Stimulated activated CD8-positive, alpha-beta memory T cell treated with anti-CD3 and anti-CD28 coated beads, Interleukin-7, amount 100 ng/mL, for 48 hours (primary cell): ENCODE measurements around the gene CFAP58.

Source experiments
- DNase-seq, 2 donors: peaks; one replicate each; pipeline ENCODE4 v3.0.0-alpha.2; 2020; ENCODE audit warnings: low read depth in 1 of 2; ENCODE audit errors: extremely low read depth in 1 of 2

CFAP58 gene

DNA sequence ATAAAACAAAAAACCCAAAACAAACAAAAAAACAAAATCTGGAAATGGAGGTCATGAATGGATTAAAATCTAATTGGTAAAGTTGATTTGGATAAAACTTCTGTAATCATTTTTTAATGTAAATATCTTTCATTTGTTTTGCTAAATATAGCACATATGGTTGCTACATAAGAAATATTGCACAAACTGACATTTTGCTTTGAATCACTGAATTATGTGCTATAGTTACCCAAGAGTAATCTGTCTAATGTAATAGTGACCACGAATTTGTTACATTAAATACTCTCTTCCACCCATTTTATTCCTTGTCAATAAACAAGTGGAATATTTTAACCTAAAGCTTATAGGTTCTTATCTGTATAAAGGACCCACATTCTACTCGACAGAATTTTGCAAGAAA, 6.2 kb downstream of the CFAP58 start:
- DNase-seq: no peak

GRCh38 chr10:104367904-104368303, 14.3 kb downstream of the CFAP58 start:
- DNase-seq: no peak

- no peak for DNase-seq
Measured at GRCh38 chr10:104368381-104368780, 14.7 kb downstream of the CFAP58 start.

GRCh38 chr10:104371753-104372152, 18.1 kb downstream of the CFAP58 start:
- DNase-seq: no peak

- DNase-seq: no peak
Measured at GRCh38 chr10:104374591-104374990, 21.0 kb downstream of the CFAP58 start.

- DNase-seq: no peak
Measured at GRCh38 chr10:104376784-104377300, 23.2 kb downstream of the CFAP58 start.

DNA sequence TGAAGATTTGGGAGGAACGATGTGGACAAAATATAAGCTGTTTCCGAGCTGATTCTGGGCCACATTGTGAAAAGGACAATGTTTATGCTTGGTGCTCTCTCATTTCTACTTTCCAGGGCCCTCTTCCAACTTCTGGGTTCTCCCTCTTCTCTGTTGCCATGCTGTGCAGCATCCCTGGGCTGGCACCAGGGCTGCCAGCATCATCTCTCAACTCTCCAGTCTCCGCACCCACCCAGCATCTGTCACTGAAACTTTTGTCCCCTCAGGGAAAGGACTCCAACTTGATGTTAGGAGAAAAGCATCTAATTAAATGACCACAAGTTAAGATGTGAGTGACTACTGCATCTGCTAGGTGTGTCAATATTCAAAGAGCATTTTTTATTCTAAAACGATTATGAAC, 26.7 kb downstream of the CFAP58 start:
- no peak for DNase-seq

DNA sequence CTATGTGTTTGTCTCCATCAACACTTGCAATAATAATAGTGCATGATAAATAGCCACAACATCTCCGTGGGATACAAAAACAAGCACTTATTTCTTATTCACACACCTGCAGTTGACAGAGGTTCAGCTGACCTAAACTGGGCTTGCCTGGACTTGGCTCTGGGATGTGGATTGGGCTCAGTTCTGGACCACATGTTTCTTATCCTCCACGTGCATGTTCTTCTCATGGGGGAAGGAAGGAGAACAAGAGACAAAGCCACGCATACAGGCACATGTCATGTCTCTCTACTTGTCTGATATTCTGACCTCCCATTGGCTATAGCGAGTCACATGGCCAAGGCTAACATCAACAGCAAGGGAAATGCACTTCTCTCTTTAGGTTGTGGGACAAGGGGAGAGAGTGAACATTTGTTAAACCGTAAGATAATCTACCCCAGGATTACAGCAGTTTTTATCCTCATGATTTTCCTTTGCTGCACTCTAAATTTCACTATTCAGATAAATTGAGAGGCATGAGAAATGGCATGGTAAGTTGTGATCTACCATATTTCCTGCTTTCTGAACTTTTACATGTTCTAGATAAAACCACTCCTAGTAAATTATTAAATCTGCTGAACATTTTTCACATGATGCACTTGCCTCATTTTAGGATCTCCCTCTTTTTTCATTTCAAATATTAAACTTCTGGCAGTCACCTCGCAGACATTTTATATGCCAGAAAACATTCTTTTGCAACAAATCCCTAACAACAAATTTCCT, 33.7 kb downstream of the CFAP58 start:
- DNase-seq: no peak

GRCh38 chr10:104388830-104389229, 35.2 kb downstream of the CFAP58 start:
- no peak for DNase-seq

DNA sequence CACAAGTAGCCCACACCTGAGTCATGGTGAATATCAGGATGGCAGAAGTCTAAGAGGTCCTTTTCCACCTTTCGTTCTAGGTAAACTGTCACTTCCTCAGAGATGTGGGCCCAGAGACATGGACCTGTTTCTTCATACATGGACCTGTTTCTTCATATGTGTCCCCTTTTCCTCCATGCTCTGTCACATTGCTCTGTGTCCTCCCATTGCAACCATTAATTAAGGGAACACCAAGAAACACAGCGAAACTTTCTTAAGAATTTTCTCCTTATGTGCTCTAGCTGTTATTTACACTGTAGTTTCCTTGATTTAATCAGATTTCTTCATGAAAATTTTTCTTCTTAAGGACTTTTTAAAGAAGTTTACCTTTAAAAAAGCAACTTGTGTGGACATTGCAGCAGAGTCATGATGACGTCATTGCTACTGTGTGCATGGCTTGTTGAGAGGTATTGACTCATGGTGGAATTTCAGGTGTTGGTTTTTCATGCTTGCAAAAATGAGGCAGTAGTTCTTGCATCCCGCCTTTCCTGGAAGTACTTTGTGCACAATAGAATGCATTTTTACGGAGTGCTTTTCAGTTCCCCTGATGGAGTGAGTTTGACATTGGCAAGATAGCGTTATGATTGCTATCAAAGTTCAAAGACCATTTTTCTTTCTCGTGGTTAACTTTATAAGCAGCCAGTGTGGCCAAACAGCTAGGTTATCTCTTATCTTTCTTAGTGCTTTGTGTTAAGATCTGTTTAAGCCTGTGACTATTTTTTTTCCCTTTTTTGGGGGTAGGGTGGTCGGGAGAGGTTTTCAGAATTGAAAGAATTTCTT, 37.7 kb downstream of the CFAP58 start:
- no peak for DNase-seq

DNA sequence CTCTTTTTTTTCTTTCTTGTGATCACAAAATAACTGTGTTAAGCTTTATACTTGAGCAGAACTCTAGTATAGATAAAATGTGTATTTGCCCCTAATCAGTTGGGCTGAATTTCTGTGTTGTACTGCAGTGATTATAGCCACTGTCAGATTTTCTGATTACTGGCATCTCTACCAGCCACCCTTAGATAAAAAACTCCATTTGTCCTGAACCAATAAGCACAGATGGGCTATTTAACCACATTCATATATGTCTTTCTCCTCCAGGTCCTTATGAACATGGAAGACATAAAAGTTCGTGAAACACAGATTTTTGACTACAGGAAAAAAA, 38.3 kb downstream of the CFAP58 start:
- no peak for DNase-seq

DNA sequence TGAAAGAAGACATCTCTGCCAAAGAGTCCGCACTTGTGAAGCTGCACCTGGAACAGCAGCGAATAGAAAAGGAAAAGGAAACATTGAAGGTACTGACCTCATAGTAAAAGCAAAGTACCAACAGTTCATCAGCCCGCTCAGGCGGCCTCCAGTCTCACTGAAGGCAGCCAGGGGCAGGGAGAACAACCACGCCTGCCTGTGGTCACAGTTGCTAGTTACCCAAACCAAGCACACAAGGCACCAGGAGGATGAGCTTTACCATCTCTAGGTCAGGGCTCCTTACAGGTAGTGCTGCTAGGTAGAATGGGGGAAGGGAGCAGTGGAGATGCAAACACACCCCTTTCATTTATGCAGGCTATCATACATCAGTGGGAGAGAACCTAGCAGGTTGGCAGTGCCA, 39.8 kb downstream of the CFAP58 start:
- no peak for DNase-seq

DNA sequence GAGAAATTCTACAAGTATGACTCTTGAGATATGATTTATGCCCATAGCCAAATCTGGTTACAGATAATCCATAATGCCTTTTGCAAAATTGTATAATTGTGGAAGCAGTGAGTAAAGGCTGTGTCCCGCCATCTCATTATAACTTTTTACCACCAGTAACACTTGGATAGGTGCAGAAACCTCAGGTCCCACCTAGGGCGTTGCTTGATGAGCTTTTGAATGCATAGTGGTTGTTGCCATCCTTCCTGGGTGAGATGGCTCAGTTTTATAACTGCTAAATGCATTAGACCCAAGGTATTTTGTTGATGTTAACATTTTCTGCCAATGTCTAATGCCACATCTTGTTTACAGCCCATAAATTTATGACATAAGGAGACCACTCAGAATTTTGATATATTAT, 42.9 kb downstream of the CFAP58 start:
- DNase-seq: no peak

DNA sequence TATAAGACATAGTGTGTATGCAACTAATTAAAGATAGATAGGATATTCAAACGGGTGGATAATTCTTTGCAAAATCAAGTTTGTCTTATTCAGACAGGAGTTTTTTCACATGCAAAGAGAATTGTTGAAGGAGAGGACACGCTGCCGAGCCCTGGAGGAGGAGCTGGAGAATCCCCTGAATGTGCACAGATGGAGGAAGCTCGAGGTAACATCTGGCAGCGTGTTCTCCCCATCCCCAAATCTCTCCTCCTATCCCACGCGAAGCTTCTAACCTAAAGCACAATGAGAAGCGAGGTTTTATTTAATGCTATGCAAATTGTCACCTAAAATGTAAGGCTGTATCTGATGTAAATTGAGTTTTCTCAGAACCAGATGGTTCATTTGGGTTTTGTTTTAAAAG, 50.0 kb downstream of the CFAP58 start:
- no peak for DNase-seq

GRCh38 chr10:104406715-104407650, 53.4 kb downstream of the CFAP58 start:
- DNase-seq: no peak

GRCh38 chr10:104413528-104413927, 59.9 kb downstream of the CFAP58 start:
- DNase-seq: no peak

- DNase-seq: no peak
Measured at GRCh38 chr10:104415526-104416165, 62.0 kb downstream of the CFAP58 start.

DNA sequence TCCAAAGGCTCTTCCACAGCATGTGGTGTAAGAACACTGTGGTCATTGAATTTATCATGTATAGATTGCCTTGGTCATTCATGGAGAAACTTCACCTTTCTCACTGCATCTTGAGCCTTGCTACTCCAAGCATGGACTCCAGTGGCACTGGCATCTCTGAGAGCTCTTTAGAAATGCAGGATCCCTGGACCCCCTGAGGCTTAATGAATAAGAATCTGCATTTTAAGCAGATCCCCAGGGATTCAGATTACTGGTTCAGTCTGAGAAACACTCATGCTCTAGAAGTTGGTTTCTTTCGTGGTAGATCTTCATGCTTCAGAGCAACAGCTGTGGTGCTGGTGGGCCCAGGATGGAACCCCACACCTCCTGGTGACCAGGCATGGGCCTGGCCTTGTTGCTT, 63.2 kb downstream of the CFAP58 start:
- no peak for DNase-seq

DNA sequence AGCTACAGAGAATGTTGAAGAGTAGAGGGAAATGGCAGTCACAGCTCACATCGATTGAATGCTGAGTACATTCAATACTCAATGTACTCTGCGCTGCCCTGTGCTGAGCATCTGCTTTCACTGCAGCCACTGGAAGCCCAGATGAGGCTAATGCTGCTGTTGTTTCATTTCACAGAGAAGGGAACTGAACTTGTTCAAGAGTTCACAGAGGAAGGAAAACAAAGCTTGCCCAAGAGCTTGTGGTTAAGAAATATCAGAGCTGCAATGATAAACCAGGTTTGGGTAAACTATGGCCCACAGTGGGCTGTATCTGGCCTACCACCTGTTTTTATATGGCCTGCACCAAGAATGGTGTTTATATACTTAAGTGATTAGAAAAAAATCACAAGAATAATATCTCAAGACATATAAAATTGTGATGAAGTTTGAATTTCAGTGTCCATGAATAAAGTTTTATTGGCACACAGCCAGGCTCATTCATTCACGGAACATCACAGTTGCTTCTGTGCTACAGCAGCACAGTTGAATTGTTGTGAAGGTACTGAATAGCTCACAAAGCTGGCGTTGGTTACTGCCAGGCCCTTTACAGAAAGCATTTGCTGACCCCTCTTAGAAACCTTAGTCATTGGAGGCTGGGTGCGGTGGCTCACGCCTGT, 64.1 kb downstream of the CFAP58 start:
- no peak for DNase-seq

DNA sequence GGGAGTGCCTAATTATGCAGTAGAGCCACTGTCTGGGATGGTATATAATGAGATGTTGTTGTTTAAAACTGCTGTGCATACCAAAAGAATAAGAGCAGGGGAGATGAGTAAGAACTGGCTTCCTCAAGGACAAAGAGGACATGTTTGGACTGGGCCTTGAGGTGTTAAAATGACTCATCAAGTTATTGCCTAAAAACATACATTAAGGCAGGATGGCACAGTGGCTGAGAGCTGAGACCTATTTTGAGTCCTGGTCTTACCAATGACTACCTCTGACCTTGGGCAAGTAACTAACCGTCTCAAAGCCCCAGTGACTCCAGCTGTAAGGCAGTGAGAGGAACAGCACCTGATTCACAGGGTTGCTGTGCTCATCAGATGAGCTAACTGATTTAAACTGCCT, 71.1 kb downstream of the CFAP58 start:
- DNase-seq: no peak
